Activated CD4-positive, CD25-positive, alpha-beta regulatory T cell treated with anti-CD3 and anti-CD28 coated beads, Interleukin-2, amount 50 U/mL, for 16 hours (primary cell): ENCODE results near the gene ZNF583.

ENCODE experiments used
- DNase-seq: peaks from one replicate; pipeline ENCODE4 v3.0.0-alpha.2; 2020; ENCODE audit warnings: low read depth, low spot score

ZNF583 gene

GRCh38 chr19:56403764-56404704 lies at the start of gene ZNF583:
TSS of gene ZNF583 (plus strand) at chr19:56404332. CDS start at chr19:56407115, 2,783 bp downstream.
- DNase-seq, result peak; percentile 84

- DNase-seq, result no peak
Measured at GRCh38 chr19:56355517-56355916, 48.6 kb upstream of the ZNF583 start.

DNA sequence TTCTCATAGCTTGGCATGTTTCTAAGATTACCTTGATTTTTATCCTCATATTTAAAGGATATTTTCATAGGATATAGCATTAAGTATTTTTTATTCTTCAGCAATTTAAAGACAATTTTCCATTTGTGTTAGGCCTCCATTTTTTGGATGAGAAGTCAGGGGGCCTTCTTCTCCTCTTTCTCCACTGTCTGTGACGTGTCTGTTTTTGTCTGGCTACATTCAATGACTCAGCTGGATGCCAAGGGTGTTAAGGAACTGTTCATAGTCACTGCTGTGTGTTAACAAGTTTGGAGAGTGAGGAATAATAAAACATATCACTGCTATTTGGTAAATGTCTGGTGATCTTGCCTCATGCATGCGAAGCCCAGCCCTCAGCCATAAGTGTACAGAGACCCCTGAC lies 47.2 kb upstream of the ZNF583 start:
- DNase-seq, result no peak

GRCh38 chr19:56360841-56361240 lies 43.3 kb upstream of the ZNF583 start:
- no peak for DNase-seq

DNA sequence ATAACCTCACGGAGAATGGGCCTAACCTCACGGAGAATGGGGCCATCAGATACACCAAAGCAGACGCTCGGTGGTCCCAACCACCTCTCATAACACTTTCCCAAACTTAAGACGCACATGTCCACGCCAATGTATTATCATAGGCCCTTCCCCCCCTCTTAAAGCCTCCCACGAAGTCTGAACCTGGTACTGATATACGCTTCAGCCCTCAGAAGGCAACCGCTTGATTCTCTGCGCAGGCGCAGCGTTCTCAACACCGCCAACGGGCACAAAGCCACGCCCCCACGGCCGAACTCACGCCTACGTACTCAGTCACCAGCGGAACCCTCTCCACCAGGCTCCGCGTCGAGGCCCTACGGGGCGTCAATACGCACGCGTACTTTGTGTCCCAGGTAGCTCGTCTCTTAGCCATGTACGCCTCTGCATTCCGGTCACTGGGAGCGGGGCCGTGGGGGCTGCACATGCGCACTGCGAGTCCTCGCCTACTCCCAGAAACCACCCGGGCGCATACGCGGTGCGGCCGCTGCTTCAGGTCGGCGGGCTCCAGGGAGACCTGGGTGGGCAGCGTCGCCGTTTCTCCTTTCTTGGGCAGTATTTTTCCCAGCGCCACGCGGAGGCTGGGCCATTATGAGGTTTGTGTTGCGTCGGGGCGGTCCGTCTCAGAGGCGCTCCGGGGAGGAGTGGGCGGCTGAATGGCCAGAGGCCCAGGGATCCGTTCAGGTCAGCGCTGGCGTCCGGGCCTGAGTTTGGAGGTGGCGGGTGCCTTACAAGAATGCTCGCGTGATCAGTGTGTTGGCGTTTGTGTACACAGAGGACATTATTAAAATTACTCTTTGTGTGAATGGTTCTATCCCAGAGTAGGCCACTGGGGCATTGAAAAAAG lies 36.1 kb upstream of the ZNF583 start:
- peak; percentile 40 for DNase-seq

GRCh38 chr19:56369886-56370676 lies 34.1 kb upstream of the ZNF583 start:
- DNase-seq, result no peak

DNA sequence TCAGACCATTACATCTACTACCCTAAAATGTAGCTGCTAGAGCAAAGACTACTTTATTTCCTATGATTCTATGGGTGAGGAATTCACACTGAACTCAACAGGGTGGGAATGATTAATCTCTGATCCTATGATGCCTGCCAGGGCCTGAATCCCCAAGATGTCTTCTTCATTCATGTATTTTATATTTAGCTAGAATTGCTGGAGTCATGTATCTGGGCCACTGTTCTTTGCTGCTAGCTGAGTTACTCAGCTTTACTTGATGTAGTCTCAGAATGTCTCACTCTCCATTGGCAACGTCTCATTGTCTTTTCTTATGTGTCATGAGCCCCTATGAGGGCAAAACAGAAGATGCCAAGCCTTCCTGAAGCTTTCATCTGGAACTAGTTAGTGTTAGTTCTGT lies 31.9 kb upstream of the ZNF583 start:
- DNase-seq, result no peak

DNA sequence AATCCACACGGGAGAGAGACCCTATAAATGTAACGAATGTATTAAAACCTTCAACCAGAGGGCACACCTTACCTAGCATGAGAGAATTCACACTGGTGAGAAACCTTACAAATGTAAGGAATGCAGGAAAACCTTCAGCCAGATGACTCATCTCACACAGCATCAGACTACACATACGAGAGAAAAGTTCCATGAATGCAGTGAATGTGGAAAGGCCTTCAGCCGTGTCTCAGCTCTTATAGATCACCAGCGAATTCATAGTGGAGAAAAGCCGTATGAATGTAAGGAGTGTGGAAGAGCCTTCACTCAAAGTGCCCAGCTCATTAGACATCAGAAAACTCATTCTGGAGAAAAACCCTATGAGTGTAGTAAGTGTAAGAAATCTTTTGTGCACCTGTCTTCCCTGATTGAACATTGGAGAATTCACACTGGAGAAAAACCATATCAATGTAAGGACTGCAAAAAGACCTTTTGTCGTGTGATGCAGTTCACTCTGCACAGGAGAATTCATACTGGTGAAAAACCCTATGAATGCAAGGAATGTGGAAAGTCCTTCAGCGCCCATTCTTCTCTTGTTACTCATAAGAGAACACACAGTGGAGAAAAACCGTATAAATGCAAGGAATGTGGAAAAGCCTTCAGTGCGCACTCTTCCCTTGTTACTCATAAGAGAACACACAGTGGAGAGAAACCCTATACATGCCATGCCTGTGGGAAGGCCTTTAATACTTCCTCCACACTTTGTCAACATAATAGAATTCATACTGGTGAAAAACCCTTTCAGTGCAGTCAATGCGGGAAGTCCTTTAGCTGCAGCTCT lies 26.8 kb upstream of the ZNF583 start:
- no peak for DNase-seq

GRCh38 chr19:56383826-56384605 lies 20.1 kb upstream of the ZNF583 start:
- no peak for DNase-seq

- peak; percentile 80 for DNase-seq
Measured at GRCh38 chr19:56393119-56394012, 10.8 kb upstream of the ZNF583 start, which contains the start of gene ZNF582. TSS of gene ZNF582 (minus strand) at chr19:56393534. CDS start at chr19:56391752, 1,782 bp downstream.

GRCh38 chr19:56398809-56399208 lies 5.3 kb upstream of the ZNF583 start:
- no peak for DNase-seq

GRCh38 chr19:56400485-56400884 lies 3.6 kb upstream of the ZNF583 start:
- DNase-seq, result no peak

DNA sequence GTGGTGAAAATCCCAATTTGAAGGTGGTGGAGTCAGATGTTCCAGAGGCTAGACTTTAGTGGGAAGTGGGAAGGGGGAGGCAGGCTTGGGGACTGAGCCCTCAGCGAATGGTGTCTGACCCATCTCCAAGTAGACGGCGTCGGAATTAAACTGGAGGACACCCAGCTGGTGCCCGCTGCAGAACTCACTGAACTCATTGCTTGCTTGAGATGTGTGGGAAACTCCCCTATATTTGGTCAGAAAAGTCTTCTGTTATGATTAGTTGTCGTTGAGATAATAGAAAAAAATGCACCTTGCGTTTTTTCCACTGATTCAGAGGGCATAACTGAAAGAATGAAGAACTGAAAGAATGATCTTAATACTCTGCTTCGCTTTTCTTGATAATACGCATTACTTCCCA lies 871 bp upstream of the ZNF583 start:
- no peak for DNase-seq

DNA sequence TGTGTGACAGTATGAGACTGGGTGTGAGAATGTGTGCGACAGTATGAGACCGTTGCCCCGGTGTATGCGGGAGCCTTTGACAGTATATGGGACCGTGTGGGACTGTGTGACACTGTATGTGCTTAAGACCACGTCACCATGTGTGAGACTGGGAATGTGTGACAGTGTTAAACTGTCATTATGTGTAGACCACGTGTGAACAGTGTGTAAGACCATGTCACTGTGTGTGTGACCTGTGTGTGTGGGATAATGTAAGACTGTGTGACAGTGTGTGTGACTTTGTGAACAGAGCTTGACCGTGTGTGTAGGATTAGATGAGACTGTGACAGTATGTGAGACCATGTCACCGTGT lies 549 bp downstream of the ZNF583 start:
- no peak for DNase-seq

- no peak for DNase-seq
Measured at GRCh38 chr19:56405062-56405461, 930 bp downstream of the ZNF583 start.

DNA sequence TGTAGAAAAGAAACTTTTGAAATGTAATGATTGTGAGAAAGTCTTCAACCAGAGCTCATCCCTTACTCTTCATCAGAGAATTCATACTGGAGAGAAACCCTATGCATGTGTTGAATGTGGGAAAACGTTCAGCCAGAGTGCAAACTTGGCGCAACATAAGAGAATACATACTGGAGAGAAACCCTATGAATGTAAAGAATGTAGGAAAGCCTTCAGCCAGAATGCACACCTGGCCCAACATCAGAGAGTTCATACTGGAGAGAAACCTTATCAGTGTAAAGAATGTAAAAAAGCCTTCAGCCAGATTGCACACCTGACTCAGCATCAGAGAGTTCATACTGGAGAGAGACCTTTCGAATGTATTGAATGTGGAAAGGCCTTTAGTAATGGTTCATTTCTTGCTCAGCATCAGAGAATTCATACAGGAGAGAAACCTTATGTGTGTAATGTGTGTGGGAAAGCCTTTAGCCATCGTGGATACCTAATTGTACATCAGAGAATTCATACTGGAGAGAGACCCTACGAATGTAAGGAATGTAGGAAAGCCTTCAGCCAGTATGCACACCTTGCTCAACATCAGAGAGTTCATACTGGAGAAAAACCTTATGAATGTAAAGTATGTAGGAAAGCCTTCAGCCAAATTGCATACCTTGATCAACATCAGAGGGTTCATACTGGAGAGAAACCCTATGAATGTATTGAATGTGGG lies 19.3 kb downstream of the ZNF583 start:
- DNase-seq, result no peak

GRCh38 chr19:56423985-56424353 lies 19.8 kb downstream of the ZNF583 start:
- DNase-seq, result no peak

DNA sequence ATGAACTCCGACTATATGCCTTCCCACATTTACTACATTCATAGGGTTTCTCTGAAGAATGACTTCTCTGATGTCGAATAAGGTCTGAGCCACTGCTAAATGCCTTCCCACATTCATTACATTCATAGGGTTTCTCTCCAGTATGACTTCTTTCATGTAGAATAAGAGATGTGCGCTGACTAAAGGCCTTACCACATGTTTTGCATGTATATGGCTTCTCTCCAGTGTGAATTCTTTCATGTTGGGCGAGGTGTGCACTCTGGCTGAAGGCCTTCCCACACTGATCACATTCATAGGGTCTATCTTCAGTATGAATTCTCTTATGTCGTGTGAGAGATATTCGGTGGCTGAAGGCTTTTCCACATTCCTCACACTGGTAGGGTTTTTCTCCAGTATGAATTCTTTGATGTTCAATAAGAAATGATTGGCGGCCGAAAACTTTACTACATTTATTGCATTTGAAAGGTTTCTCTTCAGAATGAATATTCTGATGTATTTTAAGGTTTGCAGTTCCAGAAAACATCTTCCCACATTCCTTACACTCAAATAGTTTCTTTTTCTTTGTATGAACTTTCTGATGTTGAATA lies 37.2 kb downstream of the ZNF583 start:
- DNase-seq, result no peak
